ENCODE data around the gene TRPV3. TPM values are rescaled to one million over a fixed set of nuclear protein-coding genes. Genes with fewer than 3 reads are reported as not detected.

The TRPV3 gene
- total and polyA plus RNA-seq, 4 donors = 0.04 to 0.38 (median 0.26) TPM

GRCh38 chr17:3593384-3593783 lies 35.8 kb upstream of the TRPV3 start:
- Histone ChIP-seq H3K9me3 (ENCODE audit: control insufficient read depth in 4 of 4, low read length in 3 of 4) (no peaks in the 10 kb centered on the region), H3K27ac (ENCODE audit: low read depth in 1 of 2, low read length in 2 of 2) (no peak overlapping the region), H3K27me3 (ENCODE audit: control insufficient read depth in 4 of 4, insufficient read depth in 4 of 4, low read length in 3 of 4) (no peaks in the 10 kb centered on the region), H3K9ac (ENCODE audit: low read depth in 1 of 2, low read length in 2 of 2) (no peak overlapping the region), H3K4me1 (ENCODE audit: control insufficient read depth in 4 of 4, insufficient read depth in 4 of 4, low read length in 3 of 4) (no peaks in the 10 kb centered on the region), H3K36me3 (ENCODE audit: control insufficient read depth in 4 of 4, insufficient read depth in 3 of 4, low read depth in 1 of 4, low read length in 3 of 4) (peaks cover 3 to 66% (median 19%) of the 10 kb centered on the region in 4 donors), H3K4me3 (ENCODE audit: low read depth in 1 of 3, low read length in 3 of 3) (no peak overlapping the region)
- TF ChIP-seq, protein P1, sequence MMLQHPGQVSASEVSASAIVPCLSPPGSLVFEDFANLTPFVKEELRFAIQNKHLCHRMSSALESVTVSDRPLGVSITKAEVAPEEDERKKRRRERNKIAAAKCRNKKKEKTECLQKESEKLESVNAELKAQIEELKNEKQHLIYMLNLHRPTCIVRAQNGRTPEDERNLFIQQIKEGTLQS (IDR thresholded peaks at IDR 0.05) = no peak
- TF ChIP-seq RAD21 (IDR thresholded peaks at IDR 0.05) (no peak), FOXA1 (IDR thresholded peaks at IDR 0.05) (no peak), EGR1 (IDR thresholded peaks at IDR 0.05; ENCODE audit: low read depth in 2 of 2) (no peak), GABPA (IDR thresholded peaks at IDR 0.05 in 1 of 2, conservative IDR thresholded peaks at IDR 0.05 in 1 of 2) (no peak), TAF1 (conservative IDR thresholded peaks at IDR 0.05) (no peak), SP1 (IDR thresholded peaks at IDR 0.05) (no peak), HNF4A (conservative IDR thresholded peaks at IDR 0.05) (no peak), NR2F2 (IDR thresholded peaks at IDR 0.05) (no peak), FOXA2 (IDR thresholded peaks at IDR 0.05) (no peak), ZBTB33 (IDR thresholded peaks at IDR 0.05) (no peak), CTCF (IDR thresholded peaks at IDR 0.05; ENCODE audit: low read depth, low read length, missing input control) (no peak), RXRA (IDR thresholded peaks at IDR 0.05) (no peak), REST (IDR thresholded peaks at IDR 0.05) (no peak), YY1 (IDR thresholded peaks at IDR 0.05) (no peak)
- 93% methylated on average over 5 of the region's 5 CpGs for WGBS
- DNase-seq (ENCODE audit: low spot score) = no peak

- DNase-seq (ENCODE audit: low spot score) = no peak
- Histone ChIP-seq H3K9ac (ENCODE audit: low read depth in 1 of 2, low read length in 2 of 2) (no peak overlapping the region), H3K4me1 (ENCODE audit: control insufficient read depth in 4 of 4, insufficient read depth in 4 of 4, low read length in 3 of 4) (no peaks in the 10 kb centered on the region), H3K36me3 (ENCODE audit: control insufficient read depth in 4 of 4, insufficient read depth in 3 of 4, low read depth in 1 of 4, low read length in 3 of 4) (peaks cover 5 to 70% (median 25%) of the 10 kb centered on the region in 4 donors), H3K27ac (ENCODE audit: low read depth in 1 of 2, low read length in 2 of 2) (no peak overlapping the region), H3K4me3 (ENCODE audit: low read depth in 1 of 3, low read length in 3 of 3) (no peak overlapping the region), H3K9me3 (ENCODE audit: control insufficient read depth in 4 of 4, low read length in 3 of 4) (no peaks in the 10 kb centered on the region), H3K27me3 (ENCODE audit: control insufficient read depth in 4 of 4, insufficient read depth in 4 of 4, low read length in 3 of 4) (no peaks in the 10 kb centered on the region)
- WGBS = 96% methylated on average over 15 of the region's 15 CpGs
- TF ChIP-seq, protein P2, sequence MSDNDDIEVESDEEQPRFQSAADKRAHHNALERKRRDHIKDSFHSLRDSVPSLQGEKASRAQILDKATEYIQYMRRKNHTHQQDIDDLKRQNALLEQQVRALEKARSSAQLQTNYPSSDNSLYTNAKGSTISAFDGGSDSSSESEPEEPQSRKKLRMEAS (IDR thresholded peaks at IDR 0.05) = no peak
- TF ChIP-seq RXRA (IDR thresholded peaks at IDR 0.05) = no peak
- no peak for TF ChIP-seq HNF4A (conservative IDR thresholded peaks at IDR 0.05)
- TF ChIP-seq GABPA (IDR thresholded peaks at IDR 0.05 in 1 of 2, conservative IDR thresholded peaks at IDR 0.05 in 1 of 2) = no peak
- no peak for TF ChIP-seq FOXA1 (IDR thresholded peaks at IDR 0.05)
- TF ChIP-seq, protein P1 (IDR thresholded peaks at IDR 0.05) = no peak
- no peak for TF ChIP-seq ZBTB33 (IDR thresholded peaks at IDR 0.05)
- no peak for TF ChIP-seq FOXA2 (IDR thresholded peaks at IDR 0.05)
These were observed 34.7 kb upstream of the TRPV3 start for GRCh38 chr17:3592216-3592860.
